GM19351 (cell line): Measurements from ENCODE around the gene C3orf85.
"Not testable (repeated sequence)": the region's sequence is repeated elsewhere in the genome, so short reads cannot be mapped to it uniquely, and the experiment has no call there.

ENCODE experiments used
- ATAC-seq: cut with Tn5 transposase; IDR thresholded peaks from one replicate; pipeline ENCODE4 v1.9.1; 2021; ENCODE audit warnings: mild to moderate bottlenecking, moderate library complexity; ENCODE audit not compliant: unreplicated experiment

C3orf85 gene, protein sequence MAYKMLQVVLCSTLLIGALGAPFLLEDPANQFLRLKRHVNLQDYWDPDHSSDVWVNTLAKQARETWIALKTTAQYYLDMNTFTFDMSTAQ

DNA sequence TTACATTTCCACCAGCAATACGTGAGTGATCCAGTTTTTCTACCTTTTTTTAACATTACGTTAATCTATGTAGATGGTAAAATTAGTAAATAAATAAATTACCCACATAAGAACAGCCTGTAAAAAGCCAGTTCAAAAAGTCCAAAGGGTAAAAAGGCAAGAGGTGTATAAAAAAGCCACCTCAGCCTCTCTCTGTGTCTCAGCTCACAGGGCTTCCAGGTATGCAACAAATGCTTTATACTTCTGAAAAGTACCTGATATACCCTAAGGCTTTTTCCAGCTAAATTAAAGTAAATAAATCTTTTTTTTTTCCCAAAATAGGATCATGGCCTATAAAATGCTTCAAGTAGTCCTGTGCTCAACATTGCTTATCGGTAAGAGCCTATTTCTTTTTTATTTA is at the start of gene C3orf85:
Gene C3orf85, plus strand, starts transcription at position 197 of the 400 bp plus-strand sequence. Its CDS starts 129 bp downstream, at position 326.
- ATAC-seq = no peak

DNA sequence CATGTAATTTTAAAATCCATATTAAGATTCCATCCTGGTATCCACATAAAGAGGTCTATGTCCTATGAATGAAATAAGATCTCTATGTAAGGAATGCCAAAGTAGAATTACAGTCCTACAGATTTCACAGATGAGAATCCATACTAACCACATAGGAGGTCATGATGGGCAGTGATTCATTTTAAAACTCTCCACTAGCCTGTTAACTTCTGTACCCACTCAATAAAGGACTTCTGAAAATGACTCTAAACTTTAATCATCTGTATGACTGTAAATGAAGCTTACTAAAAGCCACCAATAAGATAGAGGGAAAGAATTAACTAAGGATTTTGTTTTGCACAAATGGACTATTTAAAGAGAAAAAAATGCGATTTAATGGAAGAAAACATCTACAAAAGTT is 47.3 kb upstream of the C3orf85 start:
- ATAC-seq = no peak

GRCh38 chr3:109091846-109092245 is 44.7 kb upstream of the C3orf85 start:
- ATAC-seq = no peak

GRCh38 chr3:109093561-109093960 is 43.0 kb upstream of the C3orf85 start:
- ATAC-seq = no peak

GRCh38 chr3:109095166-109095565 is 41.4 kb upstream of the C3orf85 start:
- ATAC-seq = no peak

- no peak for ATAC-seq
Observed at GRCh38 chr3:109098079-109098644, 38.4 kb upstream of the C3orf85 start.

GRCh38 chr3:109109574-109109973 is 26.9 kb upstream of the C3orf85 start:
- no peak for ATAC-seq

GRCh38 chr3:109112946-109113760 is 23.4 kb upstream of the C3orf85 start:
- ATAC-seq = no peak

DNA sequence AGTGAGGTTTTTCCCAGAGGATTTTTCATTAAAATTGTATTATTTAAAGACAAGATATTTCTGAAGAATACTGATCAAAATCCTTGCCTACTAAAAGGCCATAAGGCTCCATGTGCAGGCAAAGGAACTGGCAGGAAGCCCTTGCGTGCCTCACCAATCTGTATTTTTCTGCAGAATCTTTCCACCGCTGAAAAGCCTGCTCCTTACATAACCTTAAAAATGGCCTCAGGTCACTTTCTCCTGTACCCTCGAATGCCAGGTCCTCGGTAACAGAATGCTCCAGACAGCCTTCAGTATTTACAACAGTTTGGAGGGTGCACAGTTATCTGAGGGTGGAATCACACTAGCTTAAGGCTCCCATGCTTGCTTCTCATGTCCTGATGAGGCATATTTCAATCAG is 21.8 kb upstream of the C3orf85 start:
- no peak for ATAC-seq

GRCh38 chr3:109115451-109115850 is 21.1 kb upstream of the C3orf85 start:
- ATAC-seq = no peak

DNA sequence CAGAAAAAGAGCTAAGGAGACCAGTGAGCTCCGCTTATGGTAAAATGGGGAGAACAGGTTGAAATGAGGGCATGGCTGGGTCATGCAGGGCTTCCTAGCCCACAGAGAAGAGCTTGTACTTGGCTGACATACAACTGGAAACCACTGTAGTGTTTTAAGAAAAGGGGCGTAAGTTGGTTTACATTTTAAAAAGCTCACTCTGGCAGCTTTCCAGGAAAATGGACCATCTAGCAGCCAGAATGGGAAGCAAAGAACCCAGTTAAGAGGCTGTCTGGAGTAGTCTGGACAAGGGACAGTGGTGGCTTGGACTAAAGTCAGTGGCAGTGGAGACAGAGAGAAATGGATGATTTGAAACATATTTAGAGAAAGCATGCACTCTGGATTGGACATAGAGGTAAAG is 20.5 kb upstream of the C3orf85 start:
- no peak for ATAC-seq

DNA sequence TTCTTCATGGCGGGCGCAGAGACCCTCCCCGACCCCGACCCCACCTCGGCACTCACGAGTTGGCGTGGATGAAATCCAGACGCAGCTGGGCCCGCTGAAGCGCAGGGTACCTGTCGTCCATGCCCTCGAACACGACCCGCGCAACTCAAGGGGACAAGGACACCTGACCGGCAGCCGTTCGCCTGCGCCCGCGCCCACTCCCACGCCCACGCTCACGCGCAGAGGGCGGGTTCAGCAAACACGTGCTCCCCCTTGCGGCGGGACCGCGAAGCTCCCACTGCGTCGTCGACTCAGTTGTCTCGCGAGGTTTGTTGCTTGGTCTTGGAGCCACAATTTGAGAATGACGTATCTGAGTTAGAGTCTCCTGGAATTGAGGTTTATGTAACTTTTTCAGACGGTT is 18.6 kb upstream of the C3orf85 start, which contains the start of gene MORC1:
Gene MORC1, minus strand, starts transcription at position 196 of the 400 bp plus-strand sequence. Its CDS starts 75 bp downstream, at position 121.
- no peak for ATAC-seq

DNA sequence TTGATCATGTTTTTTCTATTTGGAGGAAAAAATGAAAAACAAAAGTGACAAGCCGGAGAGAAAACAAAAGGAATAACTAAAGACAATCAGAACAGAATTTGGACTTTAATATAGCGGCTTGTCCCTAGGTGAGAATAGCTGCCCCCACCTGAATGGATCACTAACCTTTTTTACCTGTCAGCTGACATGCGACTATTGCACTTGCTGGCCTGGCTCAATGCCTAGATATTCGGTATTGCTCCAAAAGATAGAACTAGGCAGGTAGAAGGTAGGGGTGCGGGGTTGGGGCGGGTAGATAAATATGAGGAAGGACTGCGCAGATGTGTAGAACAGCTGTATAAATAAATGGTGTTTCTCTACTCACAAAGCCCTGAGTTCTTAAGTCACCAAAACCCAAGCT is 17.9 kb upstream of the C3orf85 start:
- ATAC-seq = no peak

- ATAC-seq = no peak
Observed at GRCh38 chr3:109122690-109123089, 13.8 kb upstream of the C3orf85 start.

DNA sequence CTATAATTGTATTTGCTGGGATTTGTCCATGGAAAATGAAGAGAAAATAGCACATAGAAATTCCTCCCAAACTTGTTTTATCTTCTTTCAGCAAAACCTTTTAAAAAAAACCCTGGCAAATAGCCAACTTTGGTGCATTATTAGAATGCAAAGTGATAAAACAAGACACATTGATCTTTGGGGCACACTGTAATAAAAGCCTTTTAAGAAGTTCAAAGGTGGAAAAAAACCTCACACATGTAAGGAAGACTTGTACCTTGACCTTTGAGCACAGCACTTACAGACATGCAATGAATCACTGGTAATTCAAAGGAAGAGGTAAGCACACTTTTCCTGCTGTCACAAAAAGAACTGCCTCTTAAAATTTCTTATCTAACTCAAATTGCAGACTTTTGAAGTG is 10.6 kb upstream of the C3orf85 start:
- ATAC-seq = no peak

DNA sequence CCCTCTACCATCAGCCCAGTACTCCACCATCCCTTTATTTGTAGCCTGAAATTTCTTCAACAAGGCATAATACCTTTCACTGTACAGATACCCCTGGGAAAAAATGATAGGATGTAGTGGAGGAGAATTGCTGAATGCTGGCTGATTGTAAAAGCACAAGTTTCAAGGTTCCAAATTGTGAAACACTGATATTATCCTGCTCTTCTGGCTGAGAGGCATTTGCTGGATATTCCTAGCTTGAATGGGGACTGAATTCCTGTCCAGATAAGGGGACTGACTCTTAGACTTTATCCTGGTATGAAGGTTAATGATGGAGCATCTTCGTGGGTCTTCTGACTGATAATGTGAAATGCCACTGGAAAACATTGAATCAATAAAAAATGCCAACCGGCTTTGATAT is 9.0 kb upstream of the C3orf85 start:
- no peak for ATAC-seq

- no peak for ATAC-seq
Observed at GRCh38 chr3:109131276-109131675, 5.2 kb upstream of the C3orf85 start.

- no peak for ATAC-seq
Observed at GRCh38 chr3:109132801-109133473, 3.6 kb upstream of the C3orf85 start.

- ATAC-seq = not testable (repeated sequence)
Observed at GRCh38 chr3:109133474-109133816, 3.1 kb upstream of the C3orf85 start.

DNA sequence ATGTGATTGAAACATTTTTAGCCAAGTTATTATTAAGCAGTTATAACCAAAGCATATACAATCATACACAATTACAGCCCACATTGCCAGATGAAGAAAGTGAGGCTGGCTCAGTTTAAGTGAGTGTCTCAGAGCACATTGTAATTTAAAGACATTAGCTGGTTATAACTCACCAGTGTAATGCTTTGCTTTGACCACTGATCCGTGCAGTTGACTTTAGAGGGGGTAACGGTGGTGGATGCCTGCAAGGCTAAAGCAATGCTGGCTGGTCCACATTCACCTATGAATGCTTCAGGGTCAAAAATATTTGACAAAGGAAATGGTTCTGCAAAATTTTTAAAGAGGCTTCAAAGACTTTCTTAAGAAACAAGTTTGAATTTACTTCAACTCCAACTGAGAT is 1.2 kb downstream of the C3orf85 start:
- ATAC-seq = no peak

- no peak for ATAC-seq
Observed at GRCh38 chr3:109140318-109140717, 3.8 kb downstream of the C3orf85 start.

GRCh38 chr3:109143646-109144045 is 7.1 kb downstream of the C3orf85 start:
- ATAC-seq = no peak
